GM19043 (cell line): Measurements from ENCODE around the gene HDAC6.
"Not testable (repeated sequence)": the region's sequence is repeated elsewhere in the genome, so short reads cannot be mapped to it uniquely, and the experiment has no call there.

Experiments used
- ATAC-seq: cut with Tn5 transposase; IDR thresholded peaks from one replicate; pipeline ENCODE4 v1.9.1; 2021; ENCODE audit warnings: low read depth; ENCODE audit not compliant: unreplicated experiment

The HDAC6 gene

DNA sequence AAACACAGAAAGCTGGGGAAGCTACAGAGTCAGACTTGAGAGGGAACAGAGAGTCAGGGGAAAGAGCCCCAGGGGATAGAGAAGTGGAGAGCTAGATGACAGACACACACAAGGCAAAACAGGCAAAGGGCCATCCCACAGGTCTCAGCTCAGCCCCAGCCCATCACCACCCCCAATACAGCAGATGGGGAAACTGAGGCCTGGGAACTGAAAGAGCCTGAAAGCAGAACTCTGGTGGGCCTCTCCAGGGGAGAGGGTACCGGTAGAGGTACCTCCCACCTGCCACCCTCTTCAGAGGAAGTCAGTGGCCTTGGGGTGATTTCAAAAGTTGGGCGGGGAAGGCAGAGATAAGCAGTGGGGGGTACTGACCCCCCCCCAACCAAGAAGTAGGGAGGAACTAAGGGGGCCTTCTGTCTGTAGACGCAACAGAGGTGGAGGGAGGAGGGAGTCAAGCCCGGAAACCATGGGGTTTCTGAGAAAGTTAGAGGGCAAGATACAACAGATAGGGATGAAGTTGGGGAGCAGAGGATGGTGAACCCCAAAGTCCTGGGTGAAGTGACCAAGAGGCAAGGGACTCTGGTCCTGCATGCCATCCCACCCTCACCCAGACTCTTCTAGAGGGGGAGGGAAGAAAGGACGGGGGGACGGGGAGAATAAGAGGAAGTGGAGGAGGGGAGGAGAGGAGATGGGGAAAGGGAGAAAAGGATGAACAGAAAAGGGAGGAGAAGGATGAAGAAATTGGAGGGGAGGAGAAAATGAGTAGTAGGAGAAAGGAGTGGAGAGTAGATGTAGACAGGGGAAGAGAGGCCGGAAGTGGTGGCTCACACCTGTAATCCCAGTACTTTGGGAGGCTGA lies 12.3 kb upstream of the HDAC6 start:
- no peak for ATAC-seq

- no peak for ATAC-seq
Measured at GRCh38 chrX:48790477-48790876, 11.4 kb upstream of the HDAC6 start.

- no peak for ATAC-seq
Measured at GRCh38 chrX:48791063-48791820, 10.6 kb upstream of the HDAC6 start.

DNA sequence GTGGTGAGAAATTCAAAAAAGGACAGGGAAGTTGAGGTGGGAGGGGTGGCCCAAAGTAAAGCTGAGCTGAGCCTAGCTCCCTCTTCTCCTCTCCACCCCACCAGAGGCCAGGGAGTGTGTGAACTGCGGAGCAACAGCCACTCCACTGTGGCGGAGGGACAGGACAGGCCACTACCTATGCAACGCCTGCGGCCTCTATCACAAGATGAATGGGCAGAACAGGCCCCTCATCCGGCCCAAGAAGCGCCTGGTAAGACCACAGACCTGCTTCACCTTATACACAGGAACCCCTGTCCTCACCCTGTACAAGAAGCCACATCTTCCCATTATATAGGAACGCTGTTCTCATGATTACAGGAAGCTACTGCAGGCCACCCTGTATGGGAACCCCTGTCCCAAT lies 9.6 kb upstream of the HDAC6 start:
- ATAC-seq, result no peak

DNA sequence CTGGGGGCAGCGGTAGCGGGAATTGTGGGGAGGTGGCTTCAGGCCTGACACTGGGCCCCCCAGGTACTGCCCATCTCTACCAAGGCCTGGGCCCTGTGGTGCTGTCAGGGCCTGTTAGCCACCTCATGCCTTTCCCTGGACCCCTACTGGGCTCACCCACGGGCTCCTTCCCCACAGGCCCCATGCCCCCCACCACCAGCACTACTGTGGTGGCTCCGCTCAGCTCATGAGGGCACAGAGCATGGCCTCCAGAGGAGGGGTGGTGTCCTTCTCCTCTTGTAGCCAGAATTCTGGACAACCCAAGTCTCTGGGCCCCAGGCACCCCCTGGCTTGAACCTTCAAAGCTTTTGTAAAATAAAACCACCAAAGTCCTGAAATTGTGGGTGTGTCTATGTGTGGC lies 7.9 kb upstream of the HDAC6 start:
- ATAC-seq, result no peak

- ATAC-seq, result no peak
Measured at GRCh38 chrX:48794340-48794910, 7.4 kb upstream of the HDAC6 start.

GRCh38 chrX:48794911-48795515 lies 6.9 kb upstream of the HDAC6 start:
- ATAC-seq, result no peak

GRCh38 chrX:48798318-48798717 lies 3.5 kb upstream of the HDAC6 start:
- ATAC-seq, result no peak

- no peak for ATAC-seq
Measured at GRCh38 chrX:48800574-48801279, 1.1 kb upstream of the HDAC6 start.

- peak; percentile 40 for ATAC-seq
Measured at GRCh38 chrX:48802089-48802904, 430 bp downstream of the HDAC6 start.

GRCh38 chrX:48802905-48803200 lies 986 bp downstream of the HDAC6 start:
- ATAC-seq, result no peak

- ATAC-seq, result no peak
Measured at GRCh38 chrX:48806081-48806480, 4.2 kb downstream of the HDAC6 start.

GRCh38 chrX:48813644-48814043 lies 11.8 kb downstream of the HDAC6 start:
- no peak for ATAC-seq

DNA sequence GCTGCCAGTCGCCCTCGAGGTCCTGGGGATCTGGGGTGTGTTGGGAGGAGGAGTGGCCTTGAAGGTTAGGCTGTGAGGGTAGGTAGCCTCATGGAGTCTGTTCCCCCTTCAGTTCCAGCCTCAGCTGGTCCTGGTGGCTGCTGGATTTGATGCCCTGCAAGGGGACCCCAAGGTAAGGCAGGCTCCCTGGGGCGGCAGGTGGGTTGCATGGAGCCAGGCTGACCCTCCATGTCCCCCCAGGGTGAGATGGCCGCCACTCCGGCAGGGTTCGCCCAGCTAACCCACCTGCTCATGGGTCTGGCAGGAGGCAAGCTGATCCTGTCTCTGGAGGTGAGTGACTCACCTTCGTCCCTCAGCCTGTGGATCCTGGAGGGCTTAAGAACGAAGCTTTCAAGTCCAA lies 12.9 kb downstream of the HDAC6 start:
- ATAC-seq, result no peak

DNA sequence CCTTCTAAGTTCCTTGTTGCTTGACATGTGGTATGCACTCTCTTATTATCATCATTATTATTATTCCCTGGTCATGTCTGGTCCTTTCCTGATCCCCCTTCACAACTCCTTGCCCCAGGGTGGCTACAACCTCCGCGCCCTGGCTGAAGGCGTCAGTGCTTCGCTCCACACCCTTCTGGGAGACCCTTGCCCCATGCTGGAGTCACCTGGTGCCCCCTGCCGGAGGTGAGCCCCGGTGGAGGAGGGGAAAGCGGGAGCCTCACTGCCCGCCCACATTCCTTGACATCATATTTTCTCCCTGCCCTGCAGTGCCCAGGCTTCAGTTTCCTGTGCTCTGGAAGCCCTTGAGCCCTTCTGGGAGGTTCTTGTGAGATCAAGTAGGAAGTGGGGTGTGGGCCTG lies 13.4 kb downstream of the HDAC6 start:
- ATAC-seq, result no peak

- no peak for ATAC-seq
Measured at GRCh38 chrX:48816014-48816810, 14.3 kb downstream of the HDAC6 start.

DNA sequence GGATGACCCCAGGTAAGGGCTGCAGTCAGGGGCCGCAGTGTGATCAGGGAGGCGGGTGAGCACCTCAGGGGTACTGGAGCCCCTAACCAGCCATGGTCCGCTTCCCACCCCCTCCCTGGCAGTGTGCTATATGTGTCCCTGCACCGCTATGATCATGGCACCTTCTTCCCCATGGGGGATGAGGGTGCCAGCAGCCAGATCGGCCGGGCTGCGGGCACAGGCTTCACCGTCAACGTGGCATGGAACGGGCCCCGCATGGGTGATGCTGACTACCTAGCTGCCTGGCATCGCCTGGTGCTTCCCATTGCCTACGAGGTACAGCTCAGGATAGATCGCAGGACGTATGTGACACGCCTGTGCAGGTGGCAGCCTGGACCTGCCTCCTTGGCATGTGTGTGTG lies 16.2 kb downstream of the HDAC6 start:
- ATAC-seq, result no peak

GRCh38 chrX:48818866-48819265 lies 17.0 kb downstream of the HDAC6 start:
- ATAC-seq, result no peak

GRCh38 chrX:48819394-48819793 lies 17.5 kb downstream of the HDAC6 start:
- not testable (repeated sequence) for ATAC-seq
